GM12878 (cell line): ENCODE data around the gene PLCB4. TPM values are rescaled to one million over a fixed set of nuclear protein-coding genes. Genes with fewer than 3 reads are reported as not detected.

ENCODE experiments used
- ATAC-seq: fragments of 200-7000 bp; cut with Tn5 transposase; 3 replicates; pipeline ENCODE4 v1.9.1; 2020; ENCODE audit warnings: mild to moderate bottlenecking, moderate library complexity
- BruUV-seq: library from RNA; stranded (reverse); fragments of 400-500 nt; replicated peaks from 2 replicates; lab custom pipeline; 2021; lab: Mats Ljungman, UMichigan
- CTCF ChIA-PET: fragments of 300-600 bp; sonication (Branson Sonifier 250); formaldehyde crosslinking; extraction: SDS; loops from one replicate; lab custom pipeline; 2021; ENCODE audit warnings: inconsistent platforms; lab: Yijun Ruan, JAX
- POLR2A ChIA-PET: fragments of 350-600 bp; formaldehyde crosslinking; extraction: SDS; loops from one replicate; lab custom pipeline; 2021; ENCODE audit warnings: inconsistent platforms; lab: Charles Lee
- RAD21 ChIA-PET: fragments of 300-600 bp; sonication (Branson Sonifier 250); formaldehyde crosslinking; loops from one replicate; lab custom pipeline; 2023; ENCODE audit warnings: antibody characterized with exemption; ENCODE audit not compliant: unreplicated experiment; lab: Charles Lee
- SMC1A ChIA-PET: fragments of 300-600 bp; sonication (Branson Sonifier 250); formaldehyde crosslinking; loops from one replicate; lab custom pipeline; 2023; ENCODE audit not compliant: unreplicated experiment, uncharacterized antibody; lab: Charles Lee
- DNase-seq: peaks from one replicate; pipeline ENCODE4 v3.0.0-alpha.2; 2011; ENCODE audit warnings: low read depth, low spot score
- FAIRE-seq: peaks from 3 replicates; lab custom pipeline; 2011; peaks lifted over from hg19 to GRCh38; lab: Jason Lieb, UNC
- H2AFZ ChIP-seq: 2 replicates; pipeline ENCODE4 v1.6.0; 2011; ENCODE audit warnings: low read depth, low read length, control low read depth; ENCODE audit not compliant: control insufficient read depth
- H3K27ac ChIP-seq: 2 replicates; pipeline ENCODE4 v1.5.1; 2011; ENCODE audit warnings: control low read depth; ENCODE audit not compliant: control insufficient read depth, insufficient read depth
- H3K27me3 ChIP-seq, 2 experiments: replicated peaks in 1 of 2; 2 replicates each; pipeline versions ENCODE4 v1.6.0 to v1.6.1; 2011; ENCODE audit warnings: low read length in 1 of 2; ENCODE audit not compliant: control insufficient read depth in 2 of 2, insufficient read depth in 2 of 2
- H3K36me3 ChIP-seq, 2 experiments: 2 replicates each; pipeline ENCODE4 v1.5.1; 2011; ENCODE audit warnings: low read length in 1 of 2; ENCODE audit not compliant: control insufficient read depth in 2 of 2, insufficient read depth in 2 of 2
- H3K4me1 ChIP-seq: 2 replicates; pipeline ENCODE4 v1.6.1; 2011; ENCODE audit warnings: mild to moderate bottlenecking, low read length, moderate library complexity, mixed read lengths; ENCODE audit not compliant: control insufficient read depth, insufficient read depth
- H3K4me2 ChIP-seq: 2 replicates; pipeline ENCODE4 v1.6.0; 2011; ENCODE audit warnings: control low read depth; ENCODE audit not compliant: control insufficient read depth, insufficient read depth
- H3K4me3 ChIP-seq: fragments of 200-600 bp; sonication (generic); 2 replicates; pipeline ENCODE4 v1.5.1; 2016
- H3K79me2 ChIP-seq: 2 replicates; pipeline ENCODE4 v1.6.0; 2011; ENCODE audit warnings: low read length; ENCODE audit not compliant: control insufficient read depth, insufficient read depth
- H3K9ac ChIP-seq: 2 replicates; pipeline ENCODE4 v1.8.0; 2011; ENCODE audit warnings: low read length, control low read depth, mixed read lengths; ENCODE audit not compliant: control insufficient read depth, insufficient read depth
- H3K9me3 ChIP-seq: replicated peaks from 3 replicates; pipeline ENCODE4 v1.5.1; 2011; ENCODE audit warnings: mild to moderate bottlenecking, low read length; ENCODE audit not compliant: control insufficient read depth, insufficient read depth
- H4K20me1 ChIP-seq: 2 replicates; pipeline ENCODE4 v1.6.0; 2011; ENCODE audit not compliant: control insufficient read depth, insufficient read depth
- BACH1 ChIP-seq: fragments of 450-650 bp; IDR thresholded peaks from 2 replicates; pipeline ENCODE4 v1.6.1; 2017; ENCODE audit warnings: mild to moderate bottlenecking, borderline replicate concordance
- BMI1 ChIP-seq: fragments of 450-650 bp; IDR thresholded peaks from 2 replicates; pipeline ENCODE4 v1.6.1; 2016; ENCODE audit warnings: mild to moderate bottlenecking, moderate library complexity, borderline replicate concordance
- DPF2 ChIP-seq: fragments of 450-650 bp; IDR thresholded peaks from 2 replicates; pipeline ENCODE4 v1.6.1; 2017; ENCODE audit warnings: mild to moderate bottlenecking
- E2F4 ChIP-seq: IDR thresholded peaks from 2 replicates; pipeline ENCODE4 v1.6.1; 2012; ENCODE audit warnings: low read depth, low read length, improper control_type of control experiment
- ETV6 ChIP-seq, 2 experiments: fragments of 450-650 bp in 1 of 2; IDR thresholded peaks in 1 of 2; conservative IDR thresholded peaks in 1 of 2; 2 replicates each; pipeline ENCODE4 v1.6.1; 2014; ENCODE audit warnings: antibody characterized with exemption in 1 of 2, borderline replicate concordance in 1 of 2, low read depth in 1 of 2, mild to moderate bottlenecking in 1 of 2, moderate library complexity in 1 of 2
- GATAD2B ChIP-seq: fragments of 450-650 bp; conservative IDR thresholded peaks from 2 replicates; pipeline ENCODE4 v1.6.1; 2017; ENCODE audit warnings: low read depth, mild to moderate bottlenecking, moderate library complexity
- HDAC6 ChIP-seq: fragments of 200-600 bp; sonication (generic); IDR thresholded peaks from one replicate; pipeline ENCODE4 v1.8.0; 2017; ENCODE audit warnings: antibody characterized with exemption; ENCODE audit not compliant: unreplicated experiment
- HDGF ChIP-seq: fragments of 450-650 bp; IDR thresholded peaks from 2 replicates; pipeline ENCODE4 v1.6.1; 2016; ENCODE audit warnings: antibody characterized with exemption
- IKZF2 ChIP-seq, 2 experiments: fragments of 450-650 bp; IDR thresholded peaks; 2 replicates each; pipeline ENCODE4 v1.6.1; 2017; ENCODE audit warnings: mild to moderate bottlenecking in 2 of 2, moderate library complexity in 2 of 2
- JUNB ChIP-seq: IDR thresholded peaks from 2 replicates; pipeline ENCODE4 v1.6.1; 2016; ENCODE audit warnings: antibody characterized with exemption, mild to moderate bottlenecking
- NFYA ChIP-seq: IDR thresholded peaks from 2 replicates; pipeline ENCODE4 v1.6.1; 2011; ENCODE audit warnings: low read depth, mild to moderate bottlenecking, low read length, improper control_type of control experiment, borderline replicate concordance
- RELB ChIP-seq: fragments of 450-650 bp; IDR thresholded peaks from 2 replicates; pipeline ENCODE4 v1.6.1; 2017; ENCODE audit warnings: low read depth, mild to moderate bottlenecking, moderate library complexity
- RUNX3 ChIP-seq: IDR thresholded peaks from 2 replicates; pipeline ENCODE4 v1.6.1; 2012; ENCODE audit warnings: low read length, inconsistent platforms
- SP1 ChIP-seq: IDR thresholded peaks from one replicate; pipeline ENCODE4 v1.6.1; 2011; ENCODE audit warnings: low read depth, low read length
- STAT3 ChIP-seq: IDR thresholded peaks from 2 replicates; pipeline ENCODE4 v1.6.1; 2011; ENCODE audit warnings: low read depth, low read length, improper control_type of control experiment
- SUZ12 ChIP-seq: fragments of 200-600 bp; sonication (generic); IDR thresholded peaks from one replicate; pipeline ENCODE4 v1.6.1; 2018; ENCODE audit warnings: antibody characterized with exemption, mild to moderate bottlenecking; ENCODE audit not compliant: unreplicated experiment
- ZNF207 ChIP-seq: fragments of 450-650 bp; IDR thresholded peaks from 2 replicates; pipeline ENCODE4 v1.6.1; 2014; ENCODE audit warnings: antibody characterized with exemption, mild to moderate bottlenecking, borderline replicate concordance
- WGBS: methylation state at CpG from one replicate; pipeline ENCODE4 v1.1.6; 2016; ENCODE audit warnings: low lambda C conversion rate; ENCODE audit not compliant: insufficient replicate concordance, insufficient coverage; ENCODE audit errors: missing lambda C conversion rate; 5-methylcytosine and 5-hydroxymethylcytosine counted together
- in situ Hi-C: fragments of 300-500 bp; cut with MboI; formaldehyde crosslinking; loops from 9 replicates; pipeline ENCODE4 v1.14.3; 2018; ENCODE audit warnings: mixed read lengths
- intact Hi-C: fragments of 100-400 bp; cut with micrococcal nuclease; formaldehyde crosslinking; loops from one replicate; pipeline ENCODE4 v1.14.2; 2022; ENCODE audit not compliant: unreplicated experiment
- polyA plus RNA-seq, 11 experiments: library from polyadenylated mRNA; depleted of rRNA in 4 of 11; unstranded in 6 of 11; stranded (reverse) in 5 of 11; fragments of >200 nt; fragmentation: Nextera tagmentation in 4 of 11; fragmentation: Illumina TruSeq in 1 of 11; extraction: Ambion mirVana in 4 of 11; extraction: Trizol in 1 of 11; gene quantifications; 1 replicate in 1 of 11; 2 replicates in 10 of 11; pipeline versions ENCODE4 v1.2.1 to v1.2.3, GENCODE V29; 2011 to 2016; ENCODE audit warnings: inconsistent platforms in 2 of 11, missing spikeins in 2 of 11, low read depth in 1 of 11
- total RNA-seq, 4 experiments: library from RNA; depleted of rRNA in 3 of 4; stranded (reverse); fragments of >200 nt in 3 of 4; fragmentation: Illumina TruSeq in 1 of 4; extraction: Trizol in 1 of 4; gene quantifications; 2 replicates each; pipeline versions ENCODE4 v1.2.1 to v1.2.3, GENCODE V29; 2013 to 2021
- TF ChIP-seq, protein P1 (sequence below): IDR thresholded peaks from 2 replicates; pipeline ENCODE4 v1.6.1; 2011; ENCODE audit warnings: borderline replicate concordance, low read depth, mild to moderate bottlenecking, moderate library complexity, low read length; ENCODE audit not compliant: insufficient read depth, poor library complexity, severe bottlenecking

Gene PLCB4
- total and polyA plus RNA-seq, 10 of the 15 experiments (the other 5 are each of a cell fraction or from before 2014, with no cell fraction given) = not detected

DNA sequence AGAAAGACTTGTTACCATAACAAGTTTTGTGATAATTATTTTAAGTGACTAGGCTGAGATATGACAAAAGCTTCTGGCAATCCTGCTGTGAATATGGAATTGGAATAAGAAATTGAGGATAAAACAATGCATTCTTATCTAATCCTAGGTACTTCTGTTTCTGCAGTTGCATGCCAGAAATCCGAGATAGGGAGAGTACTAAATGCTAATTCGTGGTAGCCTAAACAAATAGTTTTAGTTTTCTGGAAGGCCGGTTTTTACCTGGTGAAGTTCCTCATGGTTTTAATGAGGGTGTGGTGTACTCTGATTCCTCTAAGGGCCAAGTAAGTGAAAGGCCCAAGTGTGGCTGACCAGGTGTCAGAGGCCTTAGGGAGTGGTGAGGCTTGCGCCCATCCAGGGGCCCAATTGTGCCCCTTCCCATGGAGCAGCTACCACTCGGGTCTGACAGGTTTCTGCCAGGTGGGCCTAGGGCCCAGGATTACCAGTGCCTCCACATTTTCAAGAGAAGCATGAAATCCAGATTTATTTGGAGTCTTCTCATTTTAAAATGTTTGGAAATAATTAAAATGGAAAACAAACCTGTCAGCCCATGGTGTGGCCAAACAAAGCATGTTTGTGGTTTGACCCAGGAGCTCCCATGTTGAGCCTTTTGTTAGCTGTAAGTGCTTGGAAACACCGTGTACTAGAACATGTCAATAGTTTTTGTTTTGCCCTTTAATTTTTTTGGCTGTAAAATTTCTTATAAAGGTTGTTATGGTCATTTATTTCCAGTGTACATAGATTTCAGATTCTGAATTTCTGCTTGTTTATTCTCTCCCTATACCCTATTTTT is 6.6 kb downstream of the PLCB4 start:
- H2AFZ ChIP-seq = no peak overlapping the region
- no peaks in the 10 kb centered on the region for H3K27me3 ChIP-seq
- ChIA-PET RAD21 (no interaction called here), POLR2A (no interaction called here), CTCF (no interaction called here), SMC1A (no interaction called here)
- no peak for DNase-seq
- BruUV-seq = no TSS peak
- WGBS = 4% methylated on average over 6 of the region's 6 CpGs
- TF ChIP-seq HDAC6 (no peak), SUZ12 (no peak), ZNF207 (no peak), E2F4 (no peak), RELB (no peak), STAT3 (no peak), HDGF (no peak), RUNX3 (no peak), GATAD2B (no peak), DPF2 (no peak), BACH1 (no peak), BMI1 (no peak), JUNB (no peak), ETV6 (conservative IDR thresholded peaks at IDR 0.05 in 1 of 2, IDR thresholded peaks at IDR 0.05 in 1 of 2; ENCODE audit: borderline replicate concordance in 1 of 2, low read depth in 1 of 2) (no peak), NFYA (no peak), IKZF2 (IDR thresholded peaks at IDR 0.05) (no peak), SP1 (no peak)
- TF ChIP-seq, protein P1, sequence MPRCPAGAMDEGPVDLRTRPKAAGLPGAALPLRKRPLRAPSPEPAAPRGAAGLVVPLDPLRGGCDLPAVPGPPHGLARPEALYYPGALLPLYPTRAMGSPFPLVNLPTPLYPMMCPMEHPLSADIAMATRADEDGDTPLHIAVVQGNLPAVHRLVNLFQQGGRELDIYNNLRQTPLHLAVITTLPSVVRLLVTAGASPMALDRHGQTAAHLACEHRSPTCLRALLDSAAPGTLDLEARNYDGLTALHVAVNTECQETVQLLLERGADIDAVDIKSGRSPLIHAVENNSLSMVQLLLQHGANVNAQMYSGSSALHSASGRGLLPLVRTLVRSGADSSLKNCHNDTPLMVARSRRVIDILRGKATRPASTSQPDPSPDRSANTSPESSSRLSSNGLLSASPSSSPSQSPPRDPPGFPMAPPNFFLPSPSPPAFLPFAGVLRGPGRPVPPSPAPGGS = no peak
- ATAC-seq = no peak
- no peaks in the 10 kb centered on the region for H3K9me3 ChIP-seq
- no peaks in the 10 kb centered on the region for H3K79me2 ChIP-seq
- no peak overlapping the region for H3K9ac ChIP-seq
- no peak for FAIRE-seq
- intact Hi-C loops (no loop called here), in situ Hi-C loops (no loop called here)
- no peak overlapping the region for H3K27ac ChIP-seq
- no peaks in the 10 kb centered on the region for H4K20me1 ChIP-seq
- H3K4me3 ChIP-seq = no peak overlapping the region
- H3K36me3 ChIP-seq = no peaks in the 10 kb centered on the region
- H3K4me1 ChIP-seq = no peaks in the 10 kb centered on the region
- H3K4me2 ChIP-seq = no peak overlapping the region
